Measurements from ENCODE around the gene GCNT2.
"Not testable (repeated sequence)": the region's sequence is repeated elsewhere in the genome, so short reads cannot be mapped to it uniquely, and the experiment has no call there.

The GCNT2 gene

DNA sequence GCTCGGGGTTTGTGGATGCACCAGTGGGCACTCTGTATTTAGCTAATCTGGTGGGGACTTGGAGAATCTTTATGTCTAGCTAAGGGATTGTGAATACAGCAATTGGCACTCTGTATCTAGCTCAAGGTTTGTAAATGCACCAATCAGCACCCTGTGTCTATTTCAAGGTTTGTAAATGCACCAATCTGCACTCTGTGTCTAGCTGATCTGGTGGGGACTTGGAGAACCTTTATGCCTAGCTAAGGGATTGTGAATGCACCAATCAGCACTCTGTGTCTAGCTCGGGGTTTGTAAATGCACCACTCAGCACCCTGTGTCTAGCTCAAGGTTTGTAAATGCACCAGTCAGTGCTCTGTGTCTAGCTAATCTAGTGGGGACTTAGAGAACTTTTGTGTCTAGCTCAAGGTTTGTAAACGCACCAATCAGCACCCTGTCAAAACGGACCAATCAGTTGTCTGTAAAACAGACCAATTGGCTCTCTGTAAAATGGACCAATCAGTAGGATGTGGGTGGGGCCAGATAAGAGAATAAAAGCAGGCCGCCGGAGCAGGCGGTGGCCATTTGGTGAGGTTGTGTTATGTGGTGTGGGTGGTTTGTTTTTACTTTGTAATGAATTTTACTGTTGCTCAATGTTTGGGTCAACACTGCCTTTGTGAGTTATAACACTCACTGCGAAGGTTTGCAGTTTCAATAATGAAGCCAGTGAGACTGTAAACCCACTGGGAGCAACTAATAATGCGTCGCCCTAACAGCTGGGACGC lies 139.5 kb downstream of the GCNT2 start:
- not testable (repeated sequence) for DNase-seq (ENCODE audit: low read depth)

GRCh38 chr6:10662207-10662606 lies 141.1 kb downstream of the GCNT2 start:
- DNase-seq (ENCODE audit: low read depth) = no peak

GRCh38 chr6:10662742-10663141 lies 141.6 kb downstream of the GCNT2 start:
- no peak for DNase-seq (ENCODE audit: low read depth)

- DNase-seq (ENCODE audit: low read depth) = not testable (repeated sequence)
These were observed 144.4 kb downstream of the GCNT2 start for GRCh38 chr6:10665595-10665994.

DNA sequence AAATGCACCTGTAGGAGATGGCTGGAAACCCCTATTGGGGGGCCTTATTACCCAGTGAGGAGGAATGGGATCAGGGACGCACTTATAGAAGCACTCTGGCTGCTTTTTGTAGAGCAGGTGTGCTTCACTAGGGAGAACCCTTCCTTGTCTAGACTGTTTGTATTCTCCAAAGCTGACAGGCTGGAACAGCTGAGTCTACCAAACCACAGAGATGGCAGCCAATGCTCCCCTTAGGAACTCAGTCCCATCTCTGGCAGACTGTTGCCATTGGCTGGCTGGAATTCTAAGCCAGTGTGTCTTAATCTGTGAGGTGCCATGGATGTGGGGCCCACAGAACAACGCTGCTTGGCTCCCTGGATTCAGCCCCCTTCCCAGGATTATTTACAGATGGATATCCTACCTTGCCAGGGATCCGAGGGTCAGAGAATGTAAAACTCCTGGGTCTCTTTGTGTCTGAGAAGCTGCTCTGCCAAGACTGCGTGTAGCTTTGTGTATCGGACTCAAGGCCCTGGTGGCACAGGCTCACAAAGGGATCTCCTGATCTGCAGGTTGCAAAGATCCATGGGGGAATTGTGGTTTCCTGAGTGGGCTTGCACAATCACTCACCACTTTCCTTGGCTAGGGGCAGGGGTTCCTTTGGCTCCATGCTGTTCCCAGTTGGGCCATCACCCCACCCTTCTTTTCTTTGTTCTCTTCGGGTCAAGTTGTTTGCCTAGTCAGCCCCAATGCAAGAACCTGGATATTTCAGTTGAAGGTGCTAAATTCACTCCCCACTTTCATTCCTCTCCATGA lies 147.2 kb downstream of the GCNT2 start:
- no peak for DNase-seq (ENCODE audit: low read depth)

DNA sequence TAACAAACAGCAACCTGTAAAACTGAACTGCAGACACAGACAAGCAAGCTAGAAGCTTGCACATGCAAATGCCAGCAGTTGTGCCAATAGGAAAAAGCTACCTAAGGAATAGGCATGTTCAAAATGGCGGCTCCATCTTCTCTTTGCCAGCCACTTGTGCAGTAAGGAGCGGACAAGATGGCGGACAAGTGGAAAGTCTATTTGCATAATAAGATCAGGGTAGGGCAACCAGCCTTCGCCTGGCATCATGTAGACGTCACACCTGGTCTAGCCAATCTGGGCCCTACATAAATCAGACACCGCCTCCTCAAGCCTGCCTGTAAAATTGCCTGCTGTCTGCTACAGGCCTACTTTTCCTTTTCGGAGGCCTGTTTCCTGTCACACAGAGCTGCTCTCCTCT lies 155.3 kb downstream of the GCNT2 start:
- DNase-seq (ENCODE audit: low read depth) = no peak

GRCh38 chr6:10678456-10678855 lies 157.3 kb downstream of the GCNT2 start:
- DNase-seq (ENCODE audit: low read depth) = no peak
